ENCODE measurements around the gene HENMT1.

DNA sequence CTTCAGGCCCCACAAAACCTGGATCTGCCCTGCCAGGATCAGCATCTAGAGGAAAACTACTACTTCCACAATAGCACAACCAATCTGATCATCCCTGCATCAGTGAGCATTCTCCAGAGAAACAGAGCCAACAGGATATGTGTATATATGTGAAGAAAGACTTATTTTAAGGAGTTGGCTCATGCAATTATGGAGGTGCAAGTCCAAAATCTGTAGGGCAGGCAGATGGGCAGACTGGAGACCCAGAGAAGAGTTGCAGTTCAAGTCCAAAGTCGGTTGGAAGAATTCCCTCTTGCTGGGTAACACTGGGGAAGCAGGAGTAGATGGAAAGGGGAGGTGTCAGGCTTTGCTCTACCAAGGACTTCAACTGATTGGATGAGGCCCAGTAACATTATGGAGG, 4.9 kb upstream of the HENMT1 start:
- TF ChIP-seq, protein P1, sequence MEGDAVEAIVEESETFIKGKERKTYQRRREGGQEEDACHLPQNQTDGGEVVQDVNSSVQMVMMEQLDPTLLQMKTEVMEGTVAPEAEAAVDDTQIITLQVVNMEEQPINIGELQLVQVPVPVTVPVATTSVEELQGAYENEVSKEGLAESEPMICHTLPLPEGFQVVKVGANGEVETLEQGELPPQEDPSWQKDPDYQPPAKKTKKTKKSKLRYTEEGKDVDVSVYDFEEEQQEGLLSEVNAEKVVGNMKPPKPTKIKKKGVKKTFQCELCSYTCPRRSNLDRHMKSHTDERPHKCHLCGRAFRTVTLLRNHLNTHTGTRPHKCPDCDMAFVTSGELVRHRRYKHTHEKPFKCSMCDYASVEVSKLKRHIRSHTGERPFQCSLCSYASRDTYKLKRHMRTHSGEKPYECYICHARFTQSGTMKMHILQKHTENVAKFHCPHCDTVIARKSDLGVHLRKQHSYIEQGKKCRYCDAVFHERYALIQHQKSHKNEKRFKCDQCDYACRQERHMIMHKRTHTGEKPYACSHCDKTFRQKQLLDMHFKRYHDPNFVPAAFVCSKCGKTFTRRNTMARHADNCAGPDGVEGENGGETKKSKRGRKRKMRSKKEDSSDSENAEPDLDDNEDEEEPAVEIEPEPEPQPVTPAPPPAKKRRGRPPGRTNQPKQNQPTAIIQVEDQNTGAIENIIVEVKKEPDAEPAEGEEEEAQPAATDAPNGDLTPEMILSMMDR (IDR thresholded peaks at IDR 0.05; ENCODE audit: insufficient read depth, low read length), result no peak
- TF ChIP-seq POLR2AphosphoS5 (IDR thresholded peaks at IDR 0.05; ENCODE audit: low read depth), result no peak
- no peak for TF ChIP-seq GABPA (IDR thresholded peaks at IDR 0.05; ENCODE audit: low read depth)
